H1 (cell line): ENCODE results near the gene STX10. TPM values are rescaled to one million over a fixed set of nuclear protein-coding genes. Genes with fewer than 3 reads are reported as not detected.
"Not testable (repeated sequence)": the region's sequence is repeated elsewhere in the genome, so short reads cannot be mapped to it uniquely, and the experiment has no call there.

ENCODE experiments used
- CTCF ChIA-PET: fragments of 300-600 bp; sonication (Branson Sonifier 250); formaldehyde crosslinking; loops from one replicate; lab custom pipeline; 2021; ENCODE audit not compliant: partially characterized antibody; lab: Charles Lee
- POLR2A ChIA-PET: fragments of 300-600 bp; sonication (Branson Sonifier 250); formaldehyde crosslinking; loops from one replicate; lab custom pipeline; 2021; ENCODE audit warnings: inconsistent platforms; ENCODE audit not compliant: partially characterized antibody; lab: Charles Lee
- DNase-seq, 2 experiments: peaks; one replicate each; pipeline versions ENCODE4 v3.0.0 to v3.0.0-alpha.2; 2010 to 2022; ENCODE audit warnings: low spot score in 2 of 2, low read depth in 1 of 2, mixed read lengths in 1 of 2
- FAIRE-seq: peaks from 2 replicates; lab custom pipeline; 2011; peaks lifted over from hg19 to GRCh38; lab: Jason Lieb, UNC
- H2AFZ ChIP-seq: 2 replicates; pipeline ENCODE4 v1.8.1; 2012; ENCODE audit warnings: low read length, inconsistent platforms
- H2AK5ac ChIP-seq: 2 replicates; pipeline ENCODE4 v1.6.1; 2013; ENCODE audit warnings: low read depth, low read length
- H2BK120ac ChIP-seq: replicated peaks from 2 replicates; pipeline ENCODE3; 2013; ENCODE audit warnings: low read depth, low read length, inconsistent platforms
- H2BK12ac ChIP-seq: 2 replicates; pipeline ENCODE4 v1.6.1; 2013; ENCODE audit warnings: low read depth, low read length
- H2BK15ac ChIP-seq: 2 replicates; pipeline ENCODE4 v1.6.1; 2013; ENCODE audit warnings: low read length
- H2BK20ac ChIP-seq: 2 replicates; pipeline ENCODE4 v1.6.1; 2013; ENCODE audit warnings: low read length
- H2BK5ac ChIP-seq: 2 replicates; pipeline ENCODE4 v1.6.1; 2013; ENCODE audit warnings: low read depth, low read length
- H3K14ac ChIP-seq: 2 replicates; pipeline ENCODE4 v1.6.1; 2013; ENCODE audit warnings: inconsistent platforms; ENCODE audit not compliant: insufficient read length
- H3K18ac ChIP-seq: 2 replicates; pipeline ENCODE4 v1.6.1; 2013; ENCODE audit warnings: low read length; ENCODE audit errors: extremely low read depth
- H3K23ac ChIP-seq: 2 replicates; pipeline ENCODE4 v1.6.1; 2013; ENCODE audit warnings: inconsistent platforms; ENCODE audit not compliant: insufficient read length
- H3K23me2 ChIP-seq: 2 replicates; pipeline ENCODE4 v1.6.1; 2013; ENCODE audit warnings: low read depth, low read length
- H3K27ac ChIP-seq: 2 replicates; pipeline ENCODE4 v1.6.1; 2011; ENCODE audit warnings: low read depth, low read length, inconsistent platforms
- H3K27me3 ChIP-seq, 4 experiments: replicated peaks in 1 of 4; 1 replicate in 1 of 4; 2 replicates in 3 of 4; pipeline versions ENCODE4 v1.6.1 to v1.8.1; 2011 to 2013; ENCODE audit warnings: low read length in 3 of 4, mild to moderate bottlenecking in 3 of 4, inconsistent platforms in 2 of 4, mixed read lengths in 2 of 4, moderate library complexity in 1 of 4; ENCODE audit not compliant: control insufficient read depth in 3 of 4, insufficient read depth in 3 of 4; ENCODE audit errors: extremely low read depth in 1 of 4
- H3K36me3 ChIP-seq, 4 experiments: 2 replicates each; pipeline versions ENCODE4 v1.6.1 to v1.8.1; 2011 to 2013; ENCODE audit warnings: mild to moderate bottlenecking in 4 of 4, low read length in 3 of 4, moderate library complexity in 2 of 4, control low read depth in 1 of 4, inconsistent platforms in 1 of 4; ENCODE audit not compliant: insufficient read depth in 4 of 4, control insufficient read depth in 2 of 4
- H3K4ac ChIP-seq: replicated peaks from 2 replicates; pipeline ENCODE3; 2013; ENCODE audit warnings: low read length, low read depth, mixed read lengths, inconsistent platforms; ENCODE audit not compliant: insufficient read length
- H3K4me1 ChIP-seq, 4 experiments: replicated peaks in 1 of 4; 1 replicate in 1 of 4; 2 replicates in 3 of 4; pipeline versions ENCODE4 v1.6.1 to v1.8.1; 2011 to 2013; ENCODE audit warnings: low read length in 3 of 4, inconsistent platforms in 2 of 4, mixed read lengths in 1 of 4; ENCODE audit not compliant: insufficient read depth in 4 of 4, control insufficient read depth in 3 of 4
- H3K4me2 ChIP-seq, 2 experiments: 2 replicates each; pipeline versions ENCODE4 v1.6.1 to v1.8.1; 2011 to 2013; ENCODE audit warnings: low read depth in 2 of 2, low read length in 2 of 2, control low read depth in 1 of 2, inconsistent platforms in 1 of 2, mild to moderate bottlenecking in 1 of 2; ENCODE audit not compliant: insufficient read depth in 1 of 2
- H3K4me3 ChIP-seq, 4 experiments: fragments of 200-600, 300-600 bp in 1 of 4; sonication (generic), shearing (Covaris generic), sonication (Bioruptor Twin) in 1 of 4; 2 replicates each; pipeline versions ENCODE4 v1.5.1 to v1.8.1; 2011 to 2016; ENCODE audit warnings: low read length in 4 of 4, low read depth in 3 of 4, control low read depth in 2 of 4, inconsistent platforms in 2 of 4, mild to moderate bottlenecking in 2 of 4, mixed read lengths in 1 of 4, moderate library complexity in 1 of 4; ENCODE audit not compliant: insufficient read depth in 2 of 4; ENCODE audit errors: extremely low read depth in 1 of 4
- H3K56ac ChIP-seq: replicated peaks from 2 replicates; pipeline ENCODE3; 2013; ENCODE audit warnings: low read depth, mild to moderate bottlenecking, mixed read lengths, low read length, inconsistent platforms; ENCODE audit not compliant: insufficient read length
- H3K79me1 ChIP-seq: 2 replicates; pipeline ENCODE4 v1.6.1; 2013; ENCODE audit warnings: low read depth, low read length, control low read depth
- H3K79me2 ChIP-seq, 2 experiments: 2 replicates each; pipeline versions ENCODE4 v1.6.1 to v1.8.1; 2012 to 2013; ENCODE audit warnings: low read length in 2 of 2, mild to moderate bottlenecking in 2 of 2, inconsistent platforms in 1 of 2; ENCODE audit not compliant: insufficient read depth in 2 of 2, control insufficient read depth in 1 of 2
- H3K9ac ChIP-seq, 4 experiments: replicated peaks in 1 of 4; 1 replicate in 1 of 4; 2 replicates in 3 of 4; pipeline versions ENCODE4 v1.6.1 to v1.8.1; 2011 to 2013; ENCODE audit warnings: low read depth in 3 of 4, low read length in 3 of 4, control low read depth in 2 of 4, mild to moderate bottlenecking in 2 of 4, moderate library complexity in 2 of 4, inconsistent platforms in 1 of 4; ENCODE audit errors: extremely low read depth in 1 of 4
- H3K9me3 ChIP-seq, 2 experiments: 2 replicates each; pipeline versions ENCODE4 v1.6.1 to v1.8.1; 2012 to 2013; ENCODE audit warnings: mild to moderate bottlenecking in 2 of 2, moderate library complexity in 2 of 2, control low read depth in 1 of 2, inconsistent platforms in 1 of 2, low read depth in 1 of 2, low read length in 1 of 2, mixed read lengths in 1 of 2; ENCODE audit not compliant: insufficient read depth in 2 of 2
- H4K20me1 ChIP-seq, 2 experiments: replicated peaks in 1 of 2; 2 replicates each; pipeline versions ENCODE3 to v1.8.1; 2011 to 2013; ENCODE audit warnings: inconsistent platforms in 2 of 2, low read length in 2 of 2, mild to moderate bottlenecking in 1 of 2; ENCODE audit not compliant: insufficient read depth in 2 of 2, control insufficient read depth in 1 of 2
- H4K5ac ChIP-seq: 2 replicates; pipeline ENCODE4 v1.6.1; 2013; ENCODE audit warnings: low read length, low read depth, mixed read lengths, inconsistent platforms; ENCODE audit not compliant: insufficient read length
- H4K8ac ChIP-seq: 2 replicates; pipeline ENCODE4 v1.8.0; 2013; ENCODE audit warnings: mild to moderate bottlenecking, moderate library complexity, low read length, inconsistent platforms; ENCODE audit not compliant: insufficient read depth; ENCODE audit errors: extremely low read depth
- H4K91ac ChIP-seq: replicated peaks from 2 replicates; pipeline ENCODE3; 2013; ENCODE audit warnings: low read length, mixed read lengths, inconsistent platforms; ENCODE audit not compliant: insufficient read length
- ATF3 ChIP-seq: IDR thresholded peaks from 2 replicates; pipeline ENCODE4 v1.6.1; 2011; ENCODE audit warnings: low read depth, mild to moderate bottlenecking, low read length; ENCODE audit not compliant: insufficient read depth
- BCL11A ChIP-seq, 2 experiments: IDR thresholded peaks; one replicate each; pipeline ENCODE4 v1.6.1; 2011; ENCODE audit warnings: low read depth in 2 of 2, low read length in 2 of 2, mild to moderate bottlenecking in 2 of 2
- MAFK ChIP-seq: IDR thresholded peaks from 2 replicates; pipeline ENCODE4 v1.6.1; 2012; ENCODE audit warnings: low read depth, mild to moderate bottlenecking, improper control_type of control experiment, low read length
- POLR2A ChIP-seq, 2 experiments: IDR thresholded peaks; 1 replicate in 1 of 2; 2 replicates in 1 of 2; pipeline ENCODE4 v1.6.1; 2011; ENCODE audit warnings: low read depth in 2 of 2, low read length in 2 of 2, mild to moderate bottlenecking in 2 of 2; ENCODE audit errors: control extremely low read depth in 1 of 2
- RAD21 ChIP-seq, 2 experiments: IDR thresholded peaks in 1 of 2; conservative IDR thresholded peaks in 1 of 2; 2 replicates each; pipeline ENCODE4 v1.6.1; 2011; ENCODE audit warnings: low read depth in 2 of 2, low read length in 2 of 2, improper control_type of control experiment in 1 of 2, inconsistent platforms in 1 of 2, mild to moderate bottlenecking in 1 of 2, moderate library complexity in 1 of 2
- RFX5 ChIP-seq: IDR thresholded peaks from 2 replicates; pipeline ENCODE4 v1.6.1; 2011; ENCODE audit warnings: low read depth, low read length, improper control_type of control experiment, borderline replicate concordance
- WGBS, 2 experiments: shearing (Covaris generic) in 1 of 2; methylation state at CpG; one replicate each; pipeline versions ENCODE4 v1.1.6 to v1.1.7; 2013 to 2015; ENCODE audit warnings: low lambda C conversion rate in 2 of 2, mixed read lengths in 2 of 2, inconsistent platforms in 1 of 2, low coverage in 1 of 2, missing lambda C conversion rate in 1 of 2; ENCODE audit not compliant: insufficient replicate concordance in 2 of 2, insufficient coverage in 1 of 2, insufficient read length in 1 of 2; ENCODE audit errors: extremely low coverage in 1 of 2, missing lambda C conversion rate in 1 of 2; 5-methylcytosine and 5-hydroxymethylcytosine counted together
- polyA plus RNA-seq, 7 experiments: library from polyadenylated mRNA; depleted of rRNA in 3 of 7; stranded (reverse) in 5 of 7; unstranded in 2 of 7; fragments of >200 nt in 5 of 7; fragments of 200-250 nt in 2 of 7; gene quantifications; 1 replicate in 5 of 7; 2 replicates in 1 of 7; 4 replicates in 1 of 7; pipeline versions ENCODE4 v1.2.1 to v1.2.3, GENCODE V29; 2011 to 2013; ENCODE audit warnings: missing spikeins in 2 of 7, mixed read lengths in 2 of 7
- total RNA-seq: library from RNA; stranded (reverse); fragmentation: NEBNext Ultra II Directional; extraction: Animal tissue kit (Norgen Biotek cat#: 25700); gene quantifications from 2 replicates; pipeline ENCODE4 v1.2.1, GENCODE V29; 2021

The STX10 gene
- total and polyA plus RNA-seq, 2 of the 8 experiments (the other 6 are each of a cell fraction or from before 2014, with no cell fraction given) = 53.0 to 80.1 TPM

DNA sequence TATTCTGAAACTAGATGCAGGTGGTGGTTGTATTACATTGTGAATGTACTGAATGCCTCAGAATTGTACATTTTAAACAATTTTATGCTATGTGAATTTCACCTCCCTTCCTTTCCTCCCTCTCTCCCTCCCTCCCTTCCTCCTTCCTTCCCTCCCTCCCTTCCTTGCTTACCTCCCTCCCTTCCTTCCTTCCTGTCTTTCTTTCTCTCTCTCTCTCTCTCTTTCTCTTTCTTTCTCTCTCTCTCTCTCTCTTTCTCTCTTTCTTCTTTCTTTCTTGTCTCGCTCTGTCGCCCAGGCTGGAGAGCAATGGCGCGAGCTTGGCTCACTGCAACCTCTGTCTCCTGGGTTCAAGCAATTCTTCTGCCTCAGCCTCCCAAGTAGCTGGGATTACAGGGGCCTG is 37.2 kb upstream of the STX10 start (continued):
- TF ChIP-seq BCL11A (IDR thresholded peaks at IDR 0.05; ENCODE audit: low read depth in 2 of 2, low read length in 2 of 2) (no peak), RFX5 (no peak), POLR2A (IDR thresholded peaks at IDR 0.05; ENCODE audit: control extremely low read depth in 1 of 2, low read depth in 2 of 2, low read length in 2 of 2) (no peak), MAFK (no peak), ATF3 (no peak), RAD21 (IDR thresholded peaks at IDR 0.05 in 1 of 2, conservative IDR thresholded peaks at IDR 0.05 in 1 of 2; ENCODE audit: low read depth in 2 of 2, low read length in 2 of 2) (no peak)

DNA sequence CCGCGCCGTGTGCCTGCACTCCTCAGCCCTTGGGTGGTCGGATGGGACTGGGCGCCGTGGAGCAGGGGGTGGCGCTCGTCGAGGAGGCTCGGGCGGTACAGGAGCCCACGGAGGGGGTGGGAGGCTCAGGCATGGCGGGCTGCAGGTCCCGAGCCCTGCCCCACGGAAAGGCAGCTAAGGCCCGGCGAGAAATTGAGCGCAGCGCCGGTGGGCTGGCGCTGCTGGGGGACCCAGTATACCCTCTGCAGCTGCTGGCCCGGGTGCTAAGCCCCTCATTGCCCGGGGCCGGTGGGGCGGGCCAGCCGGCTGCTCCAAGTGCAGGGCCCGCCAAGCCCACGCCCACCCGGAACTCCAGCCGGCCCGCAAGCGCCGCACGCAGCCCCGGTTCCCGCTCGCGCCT is 36.5 kb upstream of the STX10 start:
- not testable (repeated sequence) for H3K9ac ChIP-seq, H3K36me3 ChIP-seq, H3K79me2 ChIP-seq, H3K14ac ChIP-seq, H3K4me2 ChIP-seq, H3K23ac ChIP-seq, H4K91ac ChIP-seq, H3K4ac ChIP-seq, H2AK5ac ChIP-seq, H3K23me2 ChIP-seq, H2AFZ ChIP-seq, H3K27me3 ChIP-seq, H4K20me1 ChIP-seq, H3K4me3 ChIP-seq, H4K5ac ChIP-seq, H2BK20ac ChIP-seq, H3K79me1 ChIP-seq, H3K9me3 ChIP-seq, H2BK15ac ChIP-seq, DNase-seq, H2BK5ac ChIP-seq, FAIRE-seq, H3K56ac ChIP-seq, H3K18ac ChIP-seq, H2BK120ac ChIP-seq, H2BK12ac ChIP-seq, H3K4me1 ChIP-seq, H4K8ac ChIP-seq, H3K27ac ChIP-seq
- ChIA-PET POLR2A (interaction anchor here (0.8 to 4.3 kb wide), 7 partner anchors 9 to 67 kb away, joined by 3 to 48 read pairs (median 4); no protein-coding TSS in a partner anchor), CTCF (interaction anchor here (1.2 to 2.9 kb wide), 6 partner anchors 8 to 221 kb away, joined by 3 to 26 read pairs (median 4); no protein-coding TSS in a partner anchor)
- WGBS, 2 experiments = 95% methylated on average over 24 of the region's 38 CpGs; no CpG with 5 or more reads in 1 of the 2 experiments
